ENCODE results near the gene TNIP2.
"Not testable (repeated sequence)": the region's sequence is repeated elsewhere in the genome, so short reads cannot be mapped to it uniquely, and the experiment has no call there.

Gene TNIP2

DNA sequence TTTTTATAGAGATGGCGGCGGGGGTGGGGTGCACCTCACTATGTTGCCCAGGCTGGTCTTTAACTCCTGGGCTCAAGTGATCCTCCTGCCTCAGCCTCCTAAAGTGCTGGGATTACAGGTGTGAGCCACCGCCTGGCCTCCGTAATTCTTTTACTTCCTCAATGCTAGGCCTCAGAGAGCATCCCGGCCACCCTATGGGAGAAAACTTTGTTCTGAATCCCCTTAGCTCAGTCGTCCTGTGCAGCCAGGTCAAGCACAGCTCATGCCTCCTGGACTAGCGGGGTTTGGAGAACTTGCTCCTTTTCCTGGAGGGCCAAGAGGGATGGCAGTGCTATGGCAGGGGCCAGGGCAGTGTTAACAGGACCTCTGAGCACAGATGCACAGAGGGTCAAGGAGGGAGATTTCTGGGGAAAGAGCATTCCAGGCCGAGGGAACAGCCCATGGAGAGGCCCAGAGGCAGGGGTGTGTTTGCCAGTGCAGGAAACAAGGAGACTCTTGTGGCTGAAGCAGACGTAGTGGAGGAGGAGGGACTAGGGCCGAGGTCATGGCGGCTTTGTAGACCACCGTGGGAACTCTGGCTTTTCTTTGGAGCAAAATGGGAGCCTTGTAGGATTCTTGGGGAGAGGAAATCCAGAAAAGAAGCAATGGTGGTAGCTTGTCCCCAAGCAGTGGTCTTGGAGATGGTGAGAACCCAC lies 9.8 kb upstream of the TNIP2 start:
- H3K9me3 ChIP-seq (ENCODE audit: control insufficient read depth, insufficient read depth, low read length): no peaks in the 10 kb centered on the region

DNA sequence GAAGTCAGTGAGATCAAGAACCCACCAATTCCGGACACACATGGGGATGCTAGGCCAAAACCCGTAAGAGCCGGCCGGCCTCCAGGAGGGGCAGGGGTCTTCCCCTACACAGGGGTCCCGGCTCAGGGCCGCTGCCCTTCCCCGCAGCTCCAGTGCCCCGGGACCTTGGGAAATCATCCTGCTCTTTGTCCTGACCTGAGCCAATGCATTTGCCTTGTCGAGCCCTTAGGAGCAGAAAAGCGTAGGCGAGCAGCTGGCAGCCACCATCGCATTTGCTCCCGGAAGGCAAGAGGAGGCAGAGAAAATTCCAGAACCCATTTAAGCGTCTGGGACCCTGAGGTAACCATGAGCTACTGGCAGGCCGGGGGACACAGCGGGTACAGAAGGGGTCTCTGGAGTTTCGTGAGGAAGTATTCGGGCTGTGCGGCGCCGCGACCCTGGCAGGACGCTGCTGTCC lies 7.4 kb upstream of the TNIP2 start:
- H3K9ac ChIP-seq (ENCODE audit: low read depth, low read length): peak overlapping the region; percentile 51; the same call in 1 of the 2 replicates
- no peaks in the 10 kb centered on the region; the same call in 1 of the 2 replicates for H3K4me1 ChIP-seq (ENCODE audit: insufficient read depth, low read length)
- H3K36me3 ChIP-seq (ENCODE audit: insufficient read depth, low read length): no peaks in the 10 kb centered on the region

More for the DNA sequence above, 9.8 kb upstream of the TNIP2 start:
- H3K4me1 ChIP-seq (ENCODE audit: insufficient read depth, low read length): no peaks in the 10 kb centered on the region; the same call in 1 of the 2 replicates
- H3K9ac ChIP-seq (ENCODE audit: low read depth, low read length): no peak overlapping the region
- no peaks in the 10 kb centered on the region for H3K36me3 ChIP-seq (ENCODE audit: insufficient read depth, low read length)

DNA sequence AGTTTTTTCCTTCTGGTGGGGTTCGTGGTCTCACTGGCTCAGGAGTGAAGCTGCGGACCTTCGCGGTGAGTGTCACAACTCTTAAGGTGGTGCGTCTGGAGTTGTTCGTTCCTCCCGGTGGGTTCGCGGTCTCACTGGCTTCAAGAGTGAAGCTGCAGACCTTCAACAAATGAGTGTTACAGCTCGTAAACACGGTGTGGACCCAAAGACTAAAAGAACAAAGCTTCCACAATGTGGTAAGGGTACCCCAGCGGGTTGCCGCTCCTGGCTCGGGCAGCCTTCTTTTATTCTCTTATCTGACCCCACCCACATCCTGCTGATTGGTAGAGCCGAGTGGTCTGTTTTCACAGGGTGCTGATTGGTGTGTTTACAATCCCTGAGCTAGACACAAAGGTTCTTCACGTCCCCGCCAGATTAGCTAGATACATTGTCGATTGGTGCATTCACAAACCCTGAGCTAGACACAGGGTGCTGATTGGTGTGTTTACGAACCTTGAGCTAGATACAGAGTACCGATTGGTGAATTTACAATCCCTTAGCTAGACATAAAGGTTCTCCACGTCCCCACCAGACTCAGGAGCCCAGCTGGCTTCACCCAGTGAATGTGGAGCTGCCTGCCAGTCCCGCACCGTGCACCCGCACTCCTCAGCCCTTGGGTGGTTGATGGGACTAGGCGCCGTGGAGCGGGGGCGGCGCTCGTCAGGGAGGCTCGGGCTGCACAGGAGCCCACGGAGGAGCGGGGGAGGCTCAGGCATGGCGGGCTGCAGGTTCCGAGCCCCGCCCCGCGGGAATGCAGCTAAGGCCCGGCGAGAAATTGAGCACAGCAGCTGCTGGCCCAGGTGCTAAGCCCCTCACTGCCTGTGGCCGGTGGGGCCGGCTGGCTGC lies 6.6 kb upstream of the TNIP2 start:
- H3K4me1 ChIP-seq (ENCODE audit: insufficient read depth, low read length); H3K9me3 ChIP-seq (ENCODE audit: control insufficient read depth, insufficient read depth, low read length); H3K9ac ChIP-seq (ENCODE audit: low read depth, low read length); H3K36me3 ChIP-seq (ENCODE audit: insufficient read depth, low read length): not testable (repeated sequence)

More for the DNA sequence above, 7.4 kb upstream of the TNIP2 start:
- no peaks in the 10 kb centered on the region for H3K9me3 ChIP-seq (ENCODE audit: control insufficient read depth, insufficient read depth, low read length)

DNA sequence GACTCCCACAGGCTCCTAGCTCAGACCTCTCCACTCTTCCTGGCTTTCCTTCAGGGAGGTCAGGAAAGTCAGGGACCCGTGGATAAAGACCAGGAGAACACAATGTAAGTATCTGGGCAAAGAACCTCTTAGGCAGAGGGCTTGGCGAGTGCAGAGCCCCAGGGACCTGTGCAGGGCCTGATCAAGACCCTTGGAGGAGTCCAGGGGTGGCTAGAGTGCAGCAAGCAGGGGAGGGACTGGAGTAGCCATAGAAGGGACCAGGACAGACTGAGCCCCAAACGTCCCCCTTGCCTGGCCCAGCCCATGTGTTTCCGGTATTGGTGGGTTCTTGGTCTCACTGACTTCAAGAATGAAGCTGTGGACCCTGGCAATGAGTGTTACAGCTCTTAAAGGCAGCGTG lies 5.9 kb upstream of the TNIP2 start:
- Histone ChIP-seq H3K9me3 (ENCODE audit: control insufficient read depth, insufficient read depth, low read length) (no peaks in the 10 kb centered on the region), H3K9ac (ENCODE audit: low read depth, low read length) (no peak overlapping the region), H3K36me3 (ENCODE audit: insufficient read depth, low read length) (no peaks in the 10 kb centered on the region), H3K4me1 (ENCODE audit: insufficient read depth, low read length) (no peaks in the 10 kb centered on the region; the same call in 1 of the 2 replicates)

DNA sequence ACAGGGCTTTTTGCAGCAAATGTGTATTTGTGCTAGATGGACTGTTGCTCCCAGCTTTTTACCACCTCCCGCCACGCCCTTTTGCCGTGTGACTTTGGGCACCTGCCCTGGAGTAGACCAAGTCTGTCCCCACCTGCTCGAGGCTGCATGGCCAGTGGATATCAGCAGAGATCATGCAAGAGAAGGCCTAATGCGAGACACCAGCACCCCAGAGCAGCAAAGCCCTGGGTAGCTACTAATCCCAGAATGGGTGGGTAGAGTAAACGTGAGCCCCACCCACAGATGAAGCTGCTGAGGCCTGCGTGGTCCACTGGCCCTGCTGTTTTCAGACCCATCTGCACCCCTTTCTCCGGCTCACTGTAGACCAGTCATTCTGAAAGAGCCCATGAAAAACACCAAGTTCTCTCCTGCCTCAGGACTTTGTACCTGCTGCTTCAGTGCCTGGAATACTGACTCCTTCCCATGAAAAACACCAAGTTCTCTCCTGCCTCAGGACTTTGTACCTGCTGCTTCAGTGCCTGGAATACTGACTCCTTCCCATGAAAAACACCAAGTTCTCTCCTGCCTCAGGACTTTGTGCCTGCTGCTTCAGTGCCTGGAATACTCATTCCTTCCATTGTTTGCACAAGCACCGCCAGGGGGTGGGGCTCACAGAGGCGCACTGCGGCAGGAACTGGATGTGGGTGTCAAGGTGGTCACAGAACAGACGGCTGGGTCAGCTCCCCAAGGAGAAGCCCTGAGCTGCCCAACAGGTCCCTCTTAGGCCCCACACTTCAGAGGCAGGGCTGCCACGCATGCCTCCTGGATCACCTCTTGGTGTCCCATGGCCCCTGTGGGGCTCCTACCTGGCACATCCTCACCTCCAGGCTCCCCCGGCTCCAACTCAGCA lies 5.1 kb upstream of the TNIP2 start:
- Histone ChIP-seq H3K9me3 (ENCODE audit: control insufficient read depth, insufficient read depth, low read length) (no peaks in the 10 kb centered on the region), H3K9ac (ENCODE audit: low read depth, low read length) (no peak overlapping the region), H3K36me3 (ENCODE audit: insufficient read depth, low read length) (no peaks in the 10 kb centered on the region), H3K4me1 (ENCODE audit: insufficient read depth, low read length) (no peaks in the 10 kb centered on the region; the same call in 1 of the 2 replicates)

DNA sequence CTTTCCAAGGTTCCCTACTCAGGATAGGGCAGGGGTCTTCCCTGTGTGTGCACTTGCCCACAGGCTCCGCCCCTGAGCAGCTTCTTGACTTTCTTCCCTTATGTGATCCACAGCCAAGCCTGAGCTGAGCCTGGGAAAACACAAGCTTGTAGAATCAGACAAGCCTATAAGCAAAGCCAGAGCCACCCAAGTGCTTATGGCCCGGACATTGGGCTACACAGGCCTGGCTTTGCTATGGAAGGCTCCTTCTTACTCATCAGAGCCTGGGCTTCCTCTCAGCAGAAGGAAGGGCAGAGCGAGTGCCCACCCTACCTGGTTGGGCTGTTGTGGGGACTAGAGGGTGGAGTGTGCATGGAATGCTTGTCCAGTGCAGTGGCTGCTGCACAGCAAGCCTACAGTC lies 1.3 kb upstream of the TNIP2 start:
- H3K4me1 ChIP-seq (ENCODE audit: insufficient read depth, low read length): no peaks in the 10 kb centered on the region; the same call in 1 of the 2 replicates
- H3K9me3 ChIP-seq (ENCODE audit: control insufficient read depth, insufficient read depth, low read length): no peaks in the 10 kb centered on the region
- no peaks in the 10 kb centered on the region for H3K36me3 ChIP-seq (ENCODE audit: insufficient read depth, low read length)
- no peak overlapping the region for H3K9ac ChIP-seq (ENCODE audit: low read depth, low read length)

DNA sequence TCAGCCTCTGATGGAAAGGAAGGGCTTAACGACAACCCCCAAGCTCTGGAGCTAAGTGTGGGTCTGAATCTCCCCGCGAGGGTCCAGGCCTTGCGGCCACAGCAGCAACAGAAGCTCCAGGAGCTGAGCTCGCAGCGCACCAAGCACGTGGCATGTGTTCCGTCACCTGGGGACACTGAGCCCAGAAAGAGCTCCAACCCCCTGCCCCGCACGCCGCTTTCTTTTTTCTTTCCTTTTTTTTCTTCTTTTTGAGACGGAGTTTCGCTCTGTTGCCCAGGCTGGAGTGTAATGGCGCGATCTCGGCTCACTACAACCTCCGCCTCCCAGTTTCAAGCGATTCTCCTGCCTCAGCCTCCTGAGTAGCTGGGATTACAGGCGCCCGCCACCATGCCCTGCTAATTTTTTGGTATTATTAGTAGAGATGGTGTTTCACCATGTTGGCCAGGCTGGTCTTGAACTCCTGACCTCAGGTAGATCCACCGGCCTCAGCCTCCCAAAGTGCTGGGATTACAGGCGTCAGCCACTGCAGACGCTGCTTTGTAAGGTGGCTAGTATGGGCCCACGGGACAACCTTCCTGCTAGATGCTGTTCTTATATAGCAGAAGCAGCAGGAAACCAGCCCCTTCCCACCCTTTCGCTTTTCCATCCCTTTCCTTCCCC lies 685 bp upstream of the TNIP2 start:
- no peaks in the 10 kb centered on the region; the same call in 1 of the 2 replicates for H3K4me1 ChIP-seq (ENCODE audit: insufficient read depth, low read length)
- peak overlapping the region; percentile 41 for H3K9ac ChIP-seq (ENCODE audit: low read depth, low read length)
- H3K36me3 ChIP-seq (ENCODE audit: insufficient read depth, low read length): no peaks in the 10 kb centered on the region
- no peaks in the 10 kb centered on the region for H3K9me3 ChIP-seq (ENCODE audit: control insufficient read depth, insufficient read depth, low read length)

DNA sequence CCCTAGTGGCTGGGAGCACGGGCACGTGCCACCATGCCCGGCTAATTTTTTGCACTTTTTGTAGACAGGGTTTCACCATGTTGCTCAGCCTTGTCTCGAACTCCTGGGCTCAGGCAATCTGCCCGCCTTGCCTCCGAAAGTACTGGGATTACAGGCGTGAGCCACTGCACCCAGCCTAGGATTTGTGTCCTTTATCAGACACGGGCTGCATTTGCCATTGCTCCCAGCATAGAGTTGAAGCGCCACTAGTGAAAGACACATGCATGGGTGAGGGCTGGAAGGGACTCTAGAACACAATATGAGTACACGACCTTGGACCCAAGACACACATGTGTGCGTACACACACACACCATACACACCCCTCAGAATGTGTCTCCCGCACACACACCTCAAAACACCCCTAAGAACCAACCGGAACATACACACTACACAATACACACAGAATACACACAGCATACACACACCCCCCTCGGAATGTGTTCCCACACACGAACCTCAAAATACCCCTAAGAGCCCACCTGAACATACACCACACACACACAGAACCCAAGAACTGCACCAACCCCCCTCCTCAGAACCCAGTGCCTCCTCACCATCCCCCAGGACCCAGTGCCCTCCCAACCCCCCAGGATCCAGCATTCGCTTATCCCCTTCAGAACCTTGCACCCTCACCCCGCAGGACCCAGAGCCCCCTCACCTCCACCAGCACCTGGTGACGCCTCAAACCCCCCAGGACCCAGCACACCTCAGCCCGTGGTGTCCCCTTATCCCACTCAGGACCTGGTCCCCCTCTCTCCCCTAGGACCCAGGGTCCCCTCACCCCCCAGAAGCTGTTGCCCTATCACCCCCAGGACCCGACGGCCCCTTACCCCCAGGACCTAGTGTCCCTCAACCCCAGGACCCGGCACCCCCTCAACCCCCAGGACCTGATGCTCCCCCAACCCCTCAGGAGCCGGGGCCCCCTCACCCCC lies 1.0 kb downstream of the TNIP2 start:
- Histone ChIP-seq H3K36me3 (ENCODE audit: insufficient read depth, low read length) (no peaks in the 10 kb centered on the region), H3K9ac (ENCODE audit: low read depth, low read length) (peak overlapping the region; percentile 84), H3K4me1 (ENCODE audit: insufficient read depth, low read length) (no peaks in the 10 kb centered on the region), H3K9me3 (ENCODE audit: control insufficient read depth, insufficient read depth, low read length) (no peaks in the 10 kb centered on the region)

DNA sequence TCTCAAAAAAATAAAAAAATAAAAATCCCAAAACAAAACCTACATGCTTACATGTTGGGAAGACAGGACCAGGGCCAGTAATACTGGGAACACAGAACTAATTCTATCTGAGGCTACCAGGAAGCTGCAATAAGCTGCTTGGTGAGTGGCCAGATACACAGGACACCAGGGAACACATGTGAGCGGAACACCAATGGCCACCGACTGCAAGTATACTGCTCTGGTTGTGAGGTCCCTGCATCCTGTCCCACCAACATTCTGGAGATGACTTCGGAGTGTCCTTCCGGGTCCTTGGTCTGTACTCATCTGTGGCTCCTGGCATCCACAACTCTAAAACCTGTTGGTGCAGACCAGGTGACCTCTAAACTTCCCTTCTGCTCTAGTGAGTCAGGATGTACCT lies 2.7 kb downstream of the TNIP2 start:
- no peaks in the 10 kb centered on the region for H3K36me3 ChIP-seq (ENCODE audit: insufficient read depth, low read length)
- H3K9ac ChIP-seq (ENCODE audit: low read depth, low read length): no peak overlapping the region
- H3K9me3 ChIP-seq (ENCODE audit: control insufficient read depth, insufficient read depth, low read length): no peaks in the 10 kb centered on the region
- no peaks in the 10 kb centered on the region for H3K4me1 ChIP-seq (ENCODE audit: insufficient read depth, low read length)

DNA sequence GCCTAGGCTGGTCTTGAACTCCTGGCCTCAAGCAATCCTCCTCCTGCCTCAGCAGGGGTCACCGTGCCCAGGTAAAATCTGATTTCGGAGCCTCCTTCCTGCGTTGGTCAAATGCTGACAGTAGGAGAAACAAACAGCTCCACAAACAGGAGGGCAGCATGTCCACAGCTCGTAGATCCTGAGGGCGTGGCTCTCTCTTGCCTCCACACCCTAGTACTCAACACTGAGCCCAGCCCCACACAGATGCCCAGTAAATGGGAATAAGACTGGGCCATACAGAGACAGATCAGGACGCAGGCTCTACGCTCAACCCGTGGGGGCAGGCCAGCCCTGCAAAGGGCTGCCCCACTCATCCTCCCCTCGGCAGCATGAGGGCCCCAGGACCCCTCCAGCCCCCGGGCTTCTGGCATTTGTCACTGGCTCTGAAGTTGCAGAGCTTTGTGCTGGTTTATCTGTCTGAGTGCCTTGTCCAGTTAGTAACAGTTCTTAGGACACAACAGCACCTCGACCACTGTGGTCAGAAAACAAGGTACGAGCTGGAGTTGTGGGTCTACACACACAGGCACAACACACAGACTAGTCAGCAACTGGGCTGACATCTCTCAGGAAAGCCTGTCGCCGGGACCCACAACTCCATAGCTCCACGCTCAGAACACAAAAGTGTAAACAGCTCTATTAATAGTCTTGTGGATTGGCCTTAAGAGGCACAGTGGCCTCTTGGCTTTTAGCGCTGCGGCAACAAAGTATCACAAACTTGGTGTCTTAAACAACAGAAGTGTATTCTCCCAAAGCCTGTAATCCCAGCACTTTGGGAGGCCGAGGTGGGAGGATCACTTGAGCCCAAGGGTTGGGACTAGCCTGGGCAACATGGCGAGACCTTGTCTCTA lies 5.2 kb downstream of the TNIP2 start:
- Histone ChIP-seq H3K36me3 (ENCODE audit: insufficient read depth, low read length) (no peaks in the 10 kb centered on the region), H3K9me3 (ENCODE audit: control insufficient read depth, insufficient read depth, low read length) (no peaks in the 10 kb centered on the region), H3K4me1 (ENCODE audit: insufficient read depth, low read length) (peaks cover 5% of the 10 kb centered on the region; the same call in 1 of the 2 replicates), H3K9ac (ENCODE audit: low read depth, low read length) (no peak overlapping the region)

DNA sequence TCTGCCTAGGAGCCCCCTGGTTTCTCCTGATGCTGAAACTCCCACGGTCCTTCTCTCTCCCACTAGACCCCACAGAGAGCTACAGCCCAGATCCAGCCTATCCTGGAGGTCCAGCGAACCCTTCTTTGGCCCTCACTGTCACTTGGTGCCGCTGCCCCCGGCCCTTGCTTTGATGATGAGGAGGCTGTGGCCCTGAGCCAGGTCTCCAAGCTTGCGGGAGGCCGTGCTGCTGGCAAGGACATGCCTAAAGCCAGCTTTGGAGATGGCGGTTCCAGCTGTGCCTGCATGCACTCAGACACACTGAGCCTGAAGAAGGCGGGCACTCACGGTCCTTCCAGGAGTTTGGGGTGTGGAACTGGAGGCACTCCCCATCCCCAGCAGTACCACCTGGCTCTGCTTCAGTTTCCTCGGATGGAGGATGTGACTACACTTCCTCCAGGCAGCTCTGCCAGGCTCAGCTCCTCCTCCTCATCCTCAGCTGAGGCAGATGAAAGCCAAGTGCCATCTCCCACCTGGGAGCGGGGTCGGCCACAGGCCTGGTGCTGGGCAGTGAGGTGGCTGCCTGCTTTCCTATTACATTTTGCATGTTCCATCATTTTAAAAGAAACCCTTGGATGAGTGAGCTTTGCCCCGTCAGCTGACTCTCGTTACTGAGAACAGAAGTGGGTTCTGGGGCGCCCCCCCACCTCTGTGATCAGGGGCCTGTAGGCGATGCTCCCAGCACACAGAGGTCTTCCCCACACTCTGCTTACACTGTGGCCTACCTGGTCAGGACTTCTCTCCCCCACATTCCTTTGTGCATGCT lies 9.0 kb downstream of the TNIP2 start:
- Histone ChIP-seq H3K9me3 (ENCODE audit: control insufficient read depth, insufficient read depth, low read length) (no peaks in the 10 kb centered on the region), H3K9ac (ENCODE audit: low read depth, low read length) (no peak overlapping the region), H3K36me3 (ENCODE audit: insufficient read depth, low read length) (peaks cover 4% of the 10 kb centered on the region; the same call in 1 of the 2 replicates), H3K4me1 (ENCODE audit: insufficient read depth, low read length) (peaks cover 8% of the 10 kb centered on the region; the same call in 1 of the 2 replicates)
